K562 (cell line): ENCODE data around the gene SH3BP5. TPM values are rescaled to one million over a fixed set of nuclear protein-coding genes. Genes with fewer than 3 reads are reported as not detected.

Experiments used
- EWSR1 ChIP-seq: fragments of 450-650 bp; IDR thresholded peaks from 2 replicates; pipeline ENCODE4 v1.6.1; 2018; ENCODE audit warnings: borderline replicate concordance, mild to moderate bottlenecking, low read depth, moderate library complexity; ENCODE audit not compliant: partially characterized antibody
- HMBOX1 ChIP-seq: sonication (generic); IDR thresholded peaks from 2 replicates; pipeline ENCODE4 v1.6.1; 2016
- HNRNPLL ChIP-seq: fragments of 200-400 bp; formaldehyde crosslinking; IDR thresholded peaks from 2 replicates; pipeline ENCODE4 v1.6.1; 2017; ENCODE audit warnings: low read length, low read depth, mild to moderate bottlenecking; ENCODE audit not compliant: poor library complexity, severe bottlenecking
- IFI16 ChIP-seq: fragments of 250-450 bp; sonication (Bioruptor Pico); IDR thresholded peaks from 2 replicates; pipeline ENCODE4 v2.1.2; 2022; ENCODE audit warnings: mild to moderate bottlenecking, inconsistent platforms
- NKRF ChIP-seq: fragments of 450-650 bp; IDR thresholded peaks from 2 replicates; pipeline ENCODE4 v1.6.1; 2016; ENCODE audit warnings: borderline replicate concordance
- SRSF3 ChIP-seq: fragments of 200-400 bp; formaldehyde crosslinking; IDR thresholded peaks from 2 replicates; pipeline ENCODE4 v1.6.1; 2016; ENCODE audit warnings: mild to moderate bottlenecking, low read length, moderate library complexity; ENCODE audit not compliant: insufficient read depth
- ZC3H11A ChIP-seq: IDR thresholded peaks from 2 replicates; pipeline ENCODE4 v1.6.1; 2012; ENCODE audit warnings: low read depth, low read length, improper control_type of control experiment
- ZNF165 ChIP-seq: fragments of 250-450 bp; sonication (Bioruptor Pico); IDR thresholded peaks from 2 replicates; pipeline ENCODE4 v1.4.0; 2020; ENCODE audit warnings: borderline replicate concordance
- polyA plus RNA-seq, 8 experiments: library from polyadenylated mRNA; depleted of rRNA in 4 of 8; stranded (reverse) in 5 of 8; unstranded in 3 of 8; fragments of >200 nt; fragmentation: Nextera tagmentation in 2 of 8; fragmentation: Illumina TruSeq in 1 of 8; extraction: Ambion mirVana in 2 of 8; extraction: Trizol in 1 of 8; gene quantifications; 2 replicates each; pipeline versions ENCODE4 v1.2.1 to v1.2.3, GENCODE V29; 2011 to 2014; ENCODE audit warnings: inconsistent platforms in 1 of 8, missing spikeins in 1 of 8
- total RNA-seq, 7 experiments: library from RNA; depleted of rRNA in 6 of 7; stranded (reverse); fragments of >200 nt in 6 of 7; fragmentation: Illumina TruSeq in 2 of 7; extraction: Trizol in 2 of 7; gene quantifications; 2 replicates each; pipeline versions ENCODE4 v1.2.1 to v1.2.3, GENCODE V29; 2011 to 2021; ENCODE audit warnings: low replicate concordance in 1 of 7

SH3BP5 gene
- total and polyA plus RNA-seq, 9 of the 15 experiments (the other 6 are each of a cell fraction or from before 2014, with no cell fraction given), result 2.9 to 29.0 (median 14.9) TPM

GRCh38 chr3:15284121-15284889 lies 48.1 kb downstream of the SH3BP5 start (continued):
- TF ChIP-seq HNRNPLL, result no peak
- TF ChIP-seq ZC3H11A, result no peak
- TF ChIP-seq EWSR1, result no peak
- no peak for TF ChIP-seq IFI16 (CRISPR knock-in tag)
- TF ChIP-seq HMBOX1, result no peak
- no peak for TF ChIP-seq SRSF3
- TF ChIP-seq ZNF165, result no peak
- no peak for TF ChIP-seq NKRF
